WERI-Rb-1 (cell line): ENCODE measurements around the gene LILRA5.
A peak's percentile ranks its signal among the peaks of the same experiment; 100 is the strongest.
"Not testable (repeated sequence)": the region's sequence is repeated elsewhere in the genome, so short reads cannot be mapped to it uniquely, and the experiment has no call there.

Experiments
- DNase-seq: peaks from one replicate; pipeline ENCODE4 v3.0.0-alpha.2; 2020
- H3K27ac ChIP-seq: fragments of 250-450 bp; sonication (Bioruptor Pico); 2 replicates; pipeline ENCODE4 v1.5.1; 2020; ENCODE audit warnings: mild to moderate bottlenecking, moderate library complexity
- H3K27me3 ChIP-seq: fragments of 250-450 bp; sonication (Bioruptor Pico); 2 replicates; pipeline ENCODE4 v1.5.1; 2021; ENCODE audit warnings: mild to moderate bottlenecking, low read depth, moderate library complexity; ENCODE audit not compliant: insufficient read depth, severe bottlenecking
- H3K36me3 ChIP-seq: fragments of 250-450 bp; sonication (Bioruptor Pico); 2 replicates; pipeline ENCODE4 v1.5.1; 2020; ENCODE audit warnings: mild to moderate bottlenecking, moderate library complexity
- H3K4me3 ChIP-seq: 2 replicates; pipeline ENCODE4 v1.5.1; 2011; ENCODE audit warnings: low read depth, mild to moderate bottlenecking, control low read depth, low read length
- H3K9me3 ChIP-seq: fragments of 250-450 bp; sonication (Bioruptor Pico); 2 replicates; pipeline ENCODE4 v1.5.1; 2021; ENCODE audit warnings: mild to moderate bottlenecking, moderate library complexity; ENCODE audit not compliant: severe bottlenecking
- TF ChIP-seq, protein P1 (sequence below): IDR thresholded peaks from 2 replicates; pipeline ENCODE4 v1.5.1; 2011; ENCODE audit warnings: low read depth, mild to moderate bottlenecking, control low read depth, inconsistent platforms, low read length

The LILRA5 gene

DNA sequence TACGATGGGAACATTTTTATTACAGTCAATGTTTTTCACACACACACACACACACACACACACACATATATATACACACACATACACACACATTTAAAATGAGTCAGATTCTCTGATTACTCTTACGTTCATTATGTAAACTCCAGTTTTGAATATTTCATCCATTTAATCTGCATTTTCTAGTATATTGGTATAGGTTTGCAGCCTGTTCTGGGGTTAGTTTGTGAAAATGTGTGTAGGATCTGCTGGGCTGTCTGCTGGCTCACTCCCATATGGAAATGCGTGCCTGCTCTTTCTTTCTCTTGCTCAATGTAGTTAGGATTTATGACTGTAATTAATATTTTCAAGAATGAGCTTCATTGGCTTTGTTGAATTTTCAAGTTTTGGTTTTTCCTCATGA, 39.1 kb downstream of the LILRA5 start:
- H3K4me3 ChIP-seq, result no peak overlapping the region
- H3K27me3 ChIP-seq, result peaks cover 51% of the 10 kb centered on the region
- no peak overlapping the region for H3K27ac ChIP-seq
- H3K9me3 ChIP-seq, result no peaks in the 10 kb centered on the region
- no peak for DNase-seq
- no peaks in the 10 kb centered on the region for H3K36me3 ChIP-seq
- TF ChIP-seq, protein P1, sequence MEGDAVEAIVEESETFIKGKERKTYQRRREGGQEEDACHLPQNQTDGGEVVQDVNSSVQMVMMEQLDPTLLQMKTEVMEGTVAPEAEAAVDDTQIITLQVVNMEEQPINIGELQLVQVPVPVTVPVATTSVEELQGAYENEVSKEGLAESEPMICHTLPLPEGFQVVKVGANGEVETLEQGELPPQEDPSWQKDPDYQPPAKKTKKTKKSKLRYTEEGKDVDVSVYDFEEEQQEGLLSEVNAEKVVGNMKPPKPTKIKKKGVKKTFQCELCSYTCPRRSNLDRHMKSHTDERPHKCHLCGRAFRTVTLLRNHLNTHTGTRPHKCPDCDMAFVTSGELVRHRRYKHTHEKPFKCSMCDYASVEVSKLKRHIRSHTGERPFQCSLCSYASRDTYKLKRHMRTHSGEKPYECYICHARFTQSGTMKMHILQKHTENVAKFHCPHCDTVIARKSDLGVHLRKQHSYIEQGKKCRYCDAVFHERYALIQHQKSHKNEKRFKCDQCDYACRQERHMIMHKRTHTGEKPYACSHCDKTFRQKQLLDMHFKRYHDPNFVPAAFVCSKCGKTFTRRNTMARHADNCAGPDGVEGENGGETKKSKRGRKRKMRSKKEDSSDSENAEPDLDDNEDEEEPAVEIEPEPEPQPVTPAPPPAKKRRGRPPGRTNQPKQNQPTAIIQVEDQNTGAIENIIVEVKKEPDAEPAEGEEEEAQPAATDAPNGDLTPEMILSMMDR, result no peak

DNA sequence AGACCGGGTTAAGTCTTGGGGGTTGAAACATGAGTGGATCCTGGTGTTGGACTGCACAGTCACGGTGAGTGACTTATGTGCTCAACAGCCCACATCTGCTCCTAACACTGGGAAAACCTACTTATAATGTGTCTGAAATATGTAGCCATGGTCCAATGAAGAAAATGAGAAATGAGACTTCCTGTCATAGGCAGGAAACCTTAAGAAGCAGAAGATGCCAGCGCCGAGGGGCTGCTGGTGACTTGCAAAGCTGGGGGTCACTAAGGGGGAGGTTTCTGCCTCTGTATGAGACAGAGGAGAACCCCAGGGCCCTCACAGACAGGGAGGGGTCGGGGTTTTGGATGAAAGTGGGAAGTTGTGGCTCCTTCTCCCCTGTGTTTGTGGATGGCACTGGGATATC, 40.8 kb downstream of the LILRA5 start:
- H3K36me3 ChIP-seq, H3K4me3 ChIP-seq, H3K27ac ChIP-seq, H3K9me3 ChIP-seq, DNase-seq: not testable (repeated sequence)
- peaks cover 52% of the 10 kb centered on the region for H3K27me3 ChIP-seq

DNA sequence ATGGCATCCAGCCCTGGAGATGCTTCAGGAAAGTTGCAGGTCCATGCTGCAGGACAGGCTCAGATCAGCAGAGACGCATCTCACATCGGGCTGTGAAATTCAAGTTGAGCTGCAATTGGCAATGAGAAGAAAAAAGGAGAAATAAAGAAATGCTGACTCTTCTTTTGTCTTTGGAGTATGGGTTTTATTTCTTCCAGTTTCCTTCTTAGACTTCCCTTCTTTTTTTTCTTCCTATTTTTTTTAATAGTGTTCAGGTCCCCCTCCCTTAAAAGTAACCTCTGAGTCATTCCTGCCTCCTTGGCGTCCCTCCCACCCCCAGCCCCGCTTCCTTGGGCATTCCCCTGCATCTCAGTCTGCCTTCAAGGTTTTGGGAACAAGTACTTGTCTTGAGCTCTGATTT, 41.4 kb downstream of the LILRA5 start:
- not testable (repeated sequence) for DNase-seq, H3K9me3 ChIP-seq, H3K4me3 ChIP-seq, H3K27ac ChIP-seq, H3K36me3 ChIP-seq
- peaks cover 53% of the 10 kb centered on the region for H3K27me3 ChIP-seq

DNA sequence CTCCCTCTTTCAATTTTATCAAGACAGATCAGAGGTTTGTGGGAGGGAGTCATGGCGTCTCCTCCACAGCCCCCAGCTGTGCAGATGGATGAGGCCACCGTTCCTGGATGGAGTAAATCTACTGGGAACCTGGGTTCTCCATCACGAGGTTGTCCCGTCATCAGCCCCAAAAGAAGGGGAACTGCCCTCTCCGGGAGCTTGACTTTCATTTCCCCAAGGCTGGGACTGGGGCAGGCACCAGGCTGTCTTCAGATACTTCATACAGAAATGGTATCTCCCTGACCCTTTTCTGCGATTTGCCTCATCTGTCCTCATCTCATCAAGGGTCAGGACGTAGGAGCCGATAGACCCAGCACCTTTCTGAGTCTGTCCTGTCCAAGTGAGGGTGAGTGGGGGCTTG, 41.9 kb downstream of the LILRA5 start:
- H3K9me3 ChIP-seq, result no peaks in the 10 kb centered on the region
- DNase-seq, result no peak
- peaks cover 54% of the 10 kb centered on the region for H3K27me3 ChIP-seq
- no peak overlapping the region for H3K4me3 ChIP-seq
- TF ChIP-seq, protein P1, result no peak
- H3K36me3 ChIP-seq, result no peaks in the 10 kb centered on the region
- no peak overlapping the region for H3K27ac ChIP-seq

DNA sequence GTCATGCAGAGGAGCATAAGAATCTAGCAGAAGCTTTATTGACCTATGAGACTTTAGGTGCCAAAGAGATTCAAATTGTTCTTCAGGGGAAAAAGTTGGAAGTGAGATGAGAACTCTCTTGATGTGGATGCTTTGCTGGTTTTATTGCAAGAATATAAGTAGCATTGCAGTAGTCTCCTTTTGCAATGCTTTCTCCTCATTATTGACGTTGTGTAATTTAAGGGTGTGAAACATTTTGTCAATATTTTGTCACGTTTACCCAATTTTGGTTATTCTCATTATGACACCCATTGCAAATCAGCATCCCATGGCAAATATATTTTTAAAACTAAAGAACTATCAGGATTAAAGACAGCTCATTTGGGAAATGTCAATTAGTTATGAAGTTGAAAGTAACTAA, 44.0 kb downstream of the LILRA5 start:
- TF ChIP-seq, protein P1, result no peak
- H3K27me3 ChIP-seq, result peaks cover 65% of the 10 kb centered on the region

DNA sequence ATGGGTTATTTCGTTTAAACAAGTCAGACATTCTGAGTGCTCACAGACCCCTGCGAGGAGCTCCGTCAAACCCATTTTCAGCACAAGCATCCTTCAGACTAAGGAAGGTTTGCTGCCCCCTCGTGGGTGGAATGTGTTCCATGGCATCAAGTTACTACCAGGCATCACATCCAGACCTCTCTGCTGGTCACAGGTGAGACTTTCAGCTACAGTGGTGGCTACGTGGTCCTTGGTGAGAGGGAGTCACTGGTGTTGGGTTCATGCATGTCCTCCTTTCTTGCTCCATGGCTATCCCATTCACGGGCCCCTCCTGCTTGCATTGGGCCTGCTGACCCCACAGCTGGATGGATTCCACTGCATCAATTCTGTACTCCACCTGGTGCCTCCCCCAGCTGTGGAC, 46.8 kb downstream of the LILRA5 start:
- H3K27ac ChIP-seq, result no peak overlapping the region
- H3K4me3 ChIP-seq, result no peak overlapping the region
- H3K36me3 ChIP-seq, result no peaks in the 10 kb centered on the region
- H3K27me3 ChIP-seq, result peaks cover 66% of the 10 kb centered on the region
- TF ChIP-seq, protein P1, result peak; percentile 76
- H3K9me3 ChIP-seq, result no peaks in the 10 kb centered on the region
- peak; percentile 69 for DNase-seq

More for the DNA sequence above, 44.0 kb downstream of the LILRA5 start:
- DNase-seq, result no peak
- Histone ChIP-seq H3K36me3 (no peaks in the 10 kb centered on the region), H3K4me3 (no peak overlapping the region), H3K27ac (no peak overlapping the region), H3K9me3 (no peaks in the 10 kb centered on the region)

DNA sequence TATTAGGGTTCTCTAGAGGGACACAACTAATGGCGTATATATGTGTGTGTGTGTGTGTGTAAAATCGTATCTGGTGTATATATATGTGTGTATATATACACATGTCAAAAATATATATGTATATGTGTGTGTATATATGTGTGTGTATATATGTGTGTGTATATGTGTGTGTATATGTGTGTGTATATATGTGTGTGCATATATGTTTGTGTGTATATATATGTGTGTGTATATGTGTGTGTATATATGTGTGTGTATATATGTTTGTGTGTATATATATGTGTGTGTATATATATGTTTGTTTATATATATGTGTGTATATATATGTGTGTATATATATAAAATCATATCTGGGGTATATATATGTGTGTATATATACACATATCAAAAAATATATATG, 50.5 kb downstream of the LILRA5 start:
- H3K27ac ChIP-seq, result no peak overlapping the region
- DNase-seq, result no peak
- no peaks in the 10 kb centered on the region for H3K9me3 ChIP-seq
- H3K27me3 ChIP-seq, result peaks cover 69% of the 10 kb centered on the region
- H3K4me3 ChIP-seq, result no peak overlapping the region
- TF ChIP-seq, protein P1, result no peak
- no peaks in the 10 kb centered on the region for H3K36me3 ChIP-seq
